T1000 (cell line): Measurements from ENCODE around the gene CENPK.
"Not testable (repeated sequence)": the region's sequence is repeated elsewhere in the genome, so short reads cannot be mapped to it uniquely, and the experiment has no call there.

ENCODE experiments used
- DNase-seq: peaks from one replicate; lab custom pipeline; 2025; ENCODE audit warnings: mixed read lengths; lab: John Stamatoyannopoulos, UW

CENPK gene

GRCh38 chr5:65506961-65507360 lies 56.0 kb downstream of the CENPK start:
- DNase-seq = no peak

- no peak for DNase-seq
These were observed 73.8 kb downstream of the CENPK start for GRCh38 chr5:65489119-65489518.

- not testable (repeated sequence) for DNase-seq
These were observed 74.8 kb downstream of the CENPK start for GRCh38 chr5:65488038-65488687.

- DNase-seq = not testable (repeated sequence)
These were observed 76.2 kb downstream of the CENPK start for GRCh38 chr5:65486803-65487202.

GRCh38 chr5:65485405-65485804 lies 77.6 kb downstream of the CENPK start:
- no peak for DNase-seq

- DNase-seq = no peak
These were observed 79.2 kb downstream of the CENPK start for GRCh38 chr5:65483546-65484346.

GRCh38 chr5:65482736-65483545 lies 80.0 kb downstream of the CENPK start:
- peak; percentile 17 for DNase-seq

- DNase-seq = no peak
These were observed 80.7 kb downstream of the CENPK start for GRCh38 chr5:65482296-65482735.

GRCh38 chr5:65481635-65482295 lies 81.2 kb downstream of the CENPK start, which contains the start of gene ADAMTS6:
TSS of gene ADAMTS6 (minus strand) at chr5:65481920. CDS start at chr5:65473673, 8,247 bp downstream.
- DNase-seq = peak; percentile 53

- DNase-seq = no peak
These were observed 81.8 kb downstream of the CENPK start for GRCh38 chr5:65481171-65481581.

GRCh38 chr5:65480306-65480865 lies 82.6 kb downstream of the CENPK start:
- DNase-seq = no peak

GRCh38 chr5:65479527-65479926 lies 83.4 kb downstream of the CENPK start:
- no peak for DNase-seq

- DNase-seq = no peak
These were observed 84.6 kb downstream of the CENPK start for GRCh38 chr5:65478336-65478735.

- DNase-seq = no peak
These were observed 87.1 kb downstream of the CENPK start for GRCh38 chr5:65475895-65476294.

- no peak for DNase-seq
These were observed 87.6 kb downstream of the CENPK start for GRCh38 chr5:65475336-65475735.

GRCh38 chr5:65474130-65474711 lies 88.7 kb downstream of the CENPK start:
- DNase-seq = no peak

GRCh38 chr5:65468633-65469032 lies 94.3 kb downstream of the CENPK start:
- no peak for DNase-seq
